GM23248 (cell line): ENCODE measurements around the gene LRRC74A.

Source experiments
- EZH2 ChIP-seq: fragments of 200-600 bp; sonication (generic); IDR thresholded peaks from 2 replicates; pipeline ENCODE4 v1.6.1; 2018; ENCODE audit warnings: antibody characterized with exemption, mild to moderate bottlenecking; ENCODE audit not compliant: insufficient read depth, poor library complexity, severe bottlenecking
- EZH2phosphoT487 ChIP-seq: fragments of 200-600 bp; sonication (generic); IDR thresholded peaks from 2 replicates; pipeline ENCODE4 v1.6.1; 2018; ENCODE audit warnings: antibody characterized with exemption, moderate library complexity, mild to moderate bottlenecking, low read depth; ENCODE audit not compliant: insufficient read depth

- TF ChIP-seq EZH2: no peak
- TF ChIP-seq EZH2phosphoT487: no peak
Measured at GRCh38 chr14:76793956-76794355, 32.3 kb upstream of the LRRC74A start.
